ENCODE data around the gene ADCY4. TPM values are rescaled to one million over a fixed set of nuclear protein-coding genes. Genes with fewer than 3 reads are reported as not detected.

ADCY4 gene
- total and polyA plus RNA-seq, 2 of the 13 experiments (the other 11 are each of a cell fraction or from before 2014, with no cell fraction given): 0.03 TPM; not detected in 1

DNA sequence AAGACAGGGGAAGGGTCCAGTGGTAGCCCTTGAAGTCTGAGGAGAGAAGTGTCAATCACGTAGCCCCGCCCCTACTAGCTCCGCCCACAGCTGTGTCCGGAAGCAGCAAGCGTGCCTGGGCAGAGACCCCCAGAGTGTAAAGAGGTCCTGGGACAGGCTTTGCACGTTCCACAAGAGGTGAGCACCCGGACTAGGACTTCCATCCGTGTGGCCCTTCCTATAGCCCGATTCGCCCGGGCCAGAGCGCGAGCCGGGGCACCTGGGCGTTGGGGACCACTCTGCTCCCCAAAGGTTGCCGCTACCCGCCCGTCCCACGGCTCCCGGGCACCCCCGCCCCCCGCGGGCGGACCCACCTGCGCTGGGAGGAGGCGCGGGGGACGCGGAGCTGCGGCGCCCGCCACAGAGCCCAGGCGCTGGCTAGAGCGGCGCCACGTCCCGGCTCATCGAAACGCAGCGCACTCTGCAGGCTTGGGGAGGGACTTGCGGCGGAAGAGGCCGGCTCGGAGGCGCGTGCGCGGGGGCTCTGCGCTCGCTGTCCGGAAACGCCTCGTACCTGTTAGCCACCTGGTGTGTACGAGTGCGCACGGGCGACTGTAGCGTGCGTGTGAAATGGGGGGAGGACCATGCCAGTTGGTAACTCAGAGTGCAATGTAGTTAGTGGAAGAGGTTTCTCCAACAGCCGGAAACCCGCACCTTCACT is 63.6 kb downstream of the ADCY4 start, which contains the start of gene RABGGTA (continued):
- TF ChIP-seq ZNF224 (CRISPR knock-in tag; IDR thresholded peaks at IDR 0.05): peak; percentile 99
- TF ChIP-seq, protein P1, sequence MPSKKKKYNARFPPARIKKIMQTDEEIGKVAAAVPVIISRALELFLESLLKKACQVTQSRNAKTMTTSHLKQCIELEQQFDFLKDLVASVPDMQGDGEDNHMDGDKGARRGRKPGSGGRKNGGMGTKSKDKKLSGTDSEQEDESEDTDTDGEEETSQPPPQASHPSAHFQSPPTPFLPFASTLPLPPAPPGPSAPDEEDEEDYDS (CRISPR knock-in tag; IDR thresholded peaks at IDR 0.05): peak; percentile 82; the same call in 1 of the 2 replicates
- TF ChIP-seq, protein P2, sequence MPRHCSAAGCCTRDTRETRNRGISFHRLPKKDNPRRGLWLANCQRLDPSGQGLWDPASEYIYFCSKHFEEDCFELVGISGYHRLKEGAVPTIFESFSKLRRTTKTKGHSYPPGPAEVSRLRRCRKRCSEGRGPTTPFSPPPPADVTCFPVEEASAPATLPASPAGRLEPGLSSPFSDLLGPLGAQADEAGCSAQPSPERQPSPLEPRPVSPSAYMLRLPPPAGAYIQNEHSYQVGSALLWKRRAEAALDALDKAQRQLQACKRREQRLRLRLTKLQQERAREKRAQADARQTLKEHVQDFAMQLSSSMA (CRISPR knock-in tag; IDR thresholded peaks at IDR 0.05): peak; percentile 98
- TF ChIP-seq ZNF83 (CRISPR knock-in tag; IDR thresholded peaks at IDR 0.05; ENCODE audit: borderline replicate concordance): peak; percentile 97
- TF ChIP-seq TGIF2 (CRISPR knock-in tag; IDR thresholded peaks at IDR 0.05): no peak; the same call in 1 of the 2 replicates
- TF ChIP-seq MAF1 (CRISPR knock-in tag; IDR thresholded peaks at IDR 0.05; ENCODE audit: borderline replicate concordance): peak; percentile 99
- TF ChIP-seq ZNF883 (CRISPR knock-in tag; IDR thresholded peaks at IDR 0.05; ENCODE audit: not compliant biosample characterization): peak; percentile 96
- TF ChIP-seq MED1 (CRISPR knock-in tag; IDR thresholded peaks at IDR 0.05): peak; percentile 98
- TF ChIP-seq, protein P3, sequence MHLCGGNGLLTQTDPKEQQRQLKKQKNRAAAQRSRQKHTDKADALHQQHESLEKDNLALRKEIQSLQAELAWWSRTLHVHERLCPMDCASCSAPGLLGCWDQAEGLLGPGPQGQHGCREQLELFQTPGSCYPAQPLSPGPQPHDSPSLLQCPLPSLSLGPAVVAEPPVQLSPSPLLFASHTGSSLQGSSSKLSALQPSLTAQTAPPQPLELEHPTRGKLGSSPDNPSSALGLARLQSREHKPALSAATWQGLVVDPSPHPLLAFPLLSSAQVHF (CRISPR knock-in tag; IDR thresholded peaks at IDR 0.05): peak; percentile 99
- TF ChIP-seq ATM (IDR thresholded peaks at IDR 0.05; ENCODE audit: borderline replicate concordance): no peak
- peak; percentile 62; the same call in 1 of the 2 replicates for TF ChIP-seq IRF1 (CRISPR knock-in tag; IDR thresholded peaks at IDR 0.05; ENCODE audit: low read depth)
- TF ChIP-seq POLR2A (IDR thresholded peaks at IDR 0.05; ENCODE audit: insufficient read depth in 1 of 2, low read depth in 2 of 2, low read length in 2 of 2): peak in 1 of 2 experiments; percentile 96; a peak in 2 of 4 replicates
- peak; percentile 99 for TF ChIP-seq ZNF776 (CRISPR knock-in tag; IDR thresholded peaks at IDR 0.05)
- peak; percentile 75 for TF ChIP-seq ONECUT2 (CRISPR knock-in tag; IDR thresholded peaks at IDR 0.05)
- peak; percentile 52 for TF ChIP-seq SIX1 (CRISPR knock-in tag; IDR thresholded peaks at IDR 0.05; ENCODE audit: borderline replicate concordance)
- TF ChIP-seq ZBTB44 (CRISPR knock-in tag; IDR thresholded peaks at IDR 0.05): peak; percentile 87
- peak; percentile 89 for TF ChIP-seq SOX13 (IDR thresholded peaks at IDR 0.05)
- peak; percentile 29 to 82; a peak in 2 of 4 replicates for TF ChIP-seq SOX13 (CRISPR knock-in tag; conservative IDR thresholded peaks at IDR 0.05 in 1 of 2, IDR thresholded peaks at IDR 0.05 in 1 of 2)
- 0 out of 2 replicates have a peak, but pooled peaks have one; percentile 32 for TF ChIP-seq KLF13 (CRISPR knock-in tag; IDR thresholded peaks at IDR 0.05)
- TF ChIP-seq SRSF9 (IDR thresholded peaks at IDR 0.05; ENCODE audit: borderline replicate concordance, insufficient read depth, low read depth, low read length, poor library complexity, severe bottlenecking): no peak
- no peak for TF ChIP-seq ZFP82 (CRISPR knock-in tag; IDR thresholded peaks at IDR 0.05; ENCODE audit: borderline replicate concordance)
- TF ChIP-seq, protein P4, sequence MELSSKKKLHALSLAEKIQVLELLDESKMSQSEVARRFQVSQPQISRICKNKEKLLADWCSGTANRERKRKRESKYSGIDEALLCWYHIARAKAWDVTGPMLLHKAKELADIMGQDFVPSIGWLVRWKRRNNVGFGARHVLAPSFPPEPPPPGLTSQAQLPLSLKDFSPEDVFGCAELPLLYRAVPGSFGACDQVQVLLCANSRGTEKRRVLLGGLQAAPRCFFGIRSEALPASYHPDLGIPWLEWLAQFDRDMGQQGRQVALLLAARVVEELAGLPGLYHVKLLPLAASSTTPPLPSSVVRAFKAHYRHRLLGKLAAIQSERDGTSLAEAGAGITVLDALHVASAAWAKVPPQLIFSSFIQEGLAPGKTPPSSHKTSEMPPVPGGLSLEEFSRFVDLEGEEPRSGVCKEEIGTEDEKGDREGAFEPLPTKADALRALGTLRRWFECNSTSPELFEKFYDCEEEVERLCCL (CRISPR knock-in tag; IDR thresholded peaks at IDR 0.05; ENCODE audit: borderline replicate concordance): peak; percentile 98

Data from HepG2 (cell line).